NCI-H526 treated with DMSO at 0.1 percent for 48 hours (cell line): ENCODE measurements around the gene ARMC2.
A peak's percentile ranks its signal among the peaks of the same experiment; 100 is the strongest.
"Not testable (repeated sequence)": the region's sequence is repeated elsewhere in the genome, so short reads cannot be mapped to it uniquely, and the experiment has no call there.

ENCODE experiments used
- DNase-seq: peaks from one replicate; lab custom pipeline; 2025; lab: John Stamatoyannopoulos, UW

The ARMC2 gene

DNA sequence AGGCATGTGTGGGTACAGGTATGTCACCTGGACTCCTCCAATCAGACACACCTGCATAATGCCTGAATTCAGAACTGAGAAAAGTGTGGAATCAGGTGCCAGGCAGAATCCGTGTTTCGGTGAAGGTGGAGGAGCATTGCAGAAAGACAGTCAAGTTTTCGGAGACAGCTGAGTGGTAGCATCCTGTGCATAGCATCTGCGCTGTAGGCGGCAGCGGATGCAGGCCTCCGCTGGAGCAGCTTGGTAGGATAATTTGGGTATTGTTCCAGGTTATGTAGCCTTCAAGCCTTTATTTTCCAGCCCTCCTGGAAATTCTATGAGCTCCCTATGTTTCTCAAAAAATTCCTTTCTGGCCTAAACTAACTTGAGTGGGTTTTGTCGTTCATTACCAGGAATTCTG, 15.5 kb upstream of the ARMC2 start:
- DNase-seq, result no peak

DNA sequence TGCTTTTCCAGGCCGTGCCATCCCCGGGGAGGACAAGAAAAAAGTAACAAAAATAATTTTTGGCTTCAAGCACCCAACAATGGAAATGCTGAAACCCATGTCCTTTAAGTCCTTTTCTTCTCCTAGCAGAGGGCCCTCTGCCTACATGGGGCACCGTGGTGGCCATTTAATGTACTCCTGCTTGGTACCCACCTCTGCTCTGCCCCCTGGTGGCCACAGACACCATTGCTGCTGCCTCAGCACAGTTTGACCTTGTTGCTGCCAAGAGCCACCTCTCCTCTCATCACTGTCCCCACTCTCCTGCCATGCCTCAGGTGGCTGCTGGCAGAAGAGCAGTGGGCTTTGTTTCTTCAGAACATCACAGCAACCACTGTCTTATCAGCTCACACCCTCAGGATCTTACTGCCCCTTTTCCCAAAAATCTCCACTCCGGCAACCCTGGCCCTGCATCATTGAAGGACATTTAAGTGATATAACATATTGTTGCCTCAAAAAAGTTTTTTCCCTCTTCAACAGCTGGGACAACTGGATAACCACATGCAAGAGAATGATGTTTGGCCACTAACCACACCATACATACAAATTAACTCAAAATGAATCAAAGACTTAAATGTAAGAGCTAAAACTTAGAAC, 12.9 kb upstream of the ARMC2 start:
- peak; percentile 73 for DNase-seq

DNA sequence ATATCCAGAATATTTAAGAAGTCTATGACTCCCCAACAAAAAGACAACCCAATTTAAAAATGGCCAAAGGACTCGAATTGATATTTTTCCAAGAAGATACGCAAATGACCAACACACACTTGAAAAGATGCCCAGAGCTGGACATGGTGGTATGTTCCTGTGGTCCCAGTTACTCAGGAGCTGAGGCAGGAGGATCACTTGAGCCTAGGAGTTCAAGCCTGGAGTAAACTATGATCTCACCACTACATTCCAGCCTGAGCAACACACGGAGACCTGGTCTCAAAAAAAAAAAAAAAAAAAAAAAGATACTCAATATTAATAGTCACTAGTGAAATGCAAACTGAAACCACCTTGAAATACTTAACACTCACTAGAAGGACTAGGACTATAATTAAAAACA, 12.2 kb upstream of the ARMC2 start:
- DNase-seq, result no peak

DNA sequence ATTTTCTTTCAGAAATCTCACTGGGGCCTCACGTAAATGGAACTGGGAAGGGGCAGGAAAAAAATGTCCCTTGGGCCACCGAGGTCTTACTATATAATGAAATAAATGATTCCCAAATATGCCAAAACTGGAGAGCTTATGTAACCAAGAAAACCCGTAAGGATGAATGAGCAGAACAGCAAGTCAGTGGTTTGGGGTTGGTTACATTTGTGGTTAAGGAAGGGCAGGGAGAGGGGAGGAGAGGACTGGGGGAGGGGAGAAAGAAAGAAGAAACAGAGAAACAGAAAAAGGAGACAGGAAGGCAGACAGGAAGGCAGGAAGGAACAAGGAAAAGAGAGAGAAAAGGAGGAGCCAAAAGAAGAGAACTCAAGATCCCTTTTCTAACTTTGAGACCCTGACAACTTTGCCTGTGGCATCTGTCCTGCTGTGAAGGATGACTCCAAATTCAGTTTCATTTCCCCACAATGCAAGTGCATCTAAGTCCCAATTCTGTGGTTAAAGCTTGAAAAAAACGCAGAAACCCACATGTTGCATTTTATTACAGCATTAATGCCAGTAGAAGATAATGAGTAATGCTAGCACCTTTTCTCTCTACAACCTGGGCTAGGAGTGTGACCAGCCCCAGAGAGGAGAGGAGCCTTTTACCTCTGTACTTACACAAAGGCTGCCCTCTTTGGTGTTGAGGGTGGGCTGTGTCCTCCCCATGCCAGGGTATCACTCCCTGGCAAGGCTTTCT, 10.8 kb upstream of the ARMC2 start:
- no peak for DNase-seq

DNA sequence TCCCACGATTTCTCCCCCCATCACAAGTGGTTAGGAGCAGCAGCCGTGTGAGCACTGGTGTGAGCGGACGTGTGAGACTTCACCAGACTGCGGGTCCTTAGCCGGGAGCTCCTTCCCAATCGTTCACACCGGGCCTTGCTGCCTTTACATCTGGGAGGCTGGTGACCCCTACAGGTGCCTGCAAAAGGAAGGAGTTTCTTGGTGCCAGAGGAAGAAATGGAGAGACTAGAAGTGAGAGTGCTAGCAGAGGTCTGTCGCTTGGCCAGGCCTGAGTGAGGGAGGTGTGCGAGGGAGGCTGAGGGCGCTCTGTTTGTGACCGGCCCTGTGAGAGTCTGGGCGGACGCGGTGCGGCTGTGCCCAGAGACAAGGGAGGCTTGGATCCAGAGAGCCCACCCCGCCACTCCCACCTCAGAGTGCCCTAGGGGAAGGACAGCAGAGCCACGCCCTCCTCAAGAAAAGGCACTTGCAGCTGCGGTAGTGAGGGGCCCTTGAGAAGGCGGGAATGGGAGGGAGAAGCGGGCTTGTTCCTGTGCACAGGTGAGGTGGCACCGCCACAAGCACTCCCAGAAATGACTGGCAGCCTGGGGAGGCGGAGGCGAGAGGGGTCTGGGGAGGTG, 10.0 kb upstream of the ARMC2 start:
- DNase-seq, result peak; percentile 55

DNA sequence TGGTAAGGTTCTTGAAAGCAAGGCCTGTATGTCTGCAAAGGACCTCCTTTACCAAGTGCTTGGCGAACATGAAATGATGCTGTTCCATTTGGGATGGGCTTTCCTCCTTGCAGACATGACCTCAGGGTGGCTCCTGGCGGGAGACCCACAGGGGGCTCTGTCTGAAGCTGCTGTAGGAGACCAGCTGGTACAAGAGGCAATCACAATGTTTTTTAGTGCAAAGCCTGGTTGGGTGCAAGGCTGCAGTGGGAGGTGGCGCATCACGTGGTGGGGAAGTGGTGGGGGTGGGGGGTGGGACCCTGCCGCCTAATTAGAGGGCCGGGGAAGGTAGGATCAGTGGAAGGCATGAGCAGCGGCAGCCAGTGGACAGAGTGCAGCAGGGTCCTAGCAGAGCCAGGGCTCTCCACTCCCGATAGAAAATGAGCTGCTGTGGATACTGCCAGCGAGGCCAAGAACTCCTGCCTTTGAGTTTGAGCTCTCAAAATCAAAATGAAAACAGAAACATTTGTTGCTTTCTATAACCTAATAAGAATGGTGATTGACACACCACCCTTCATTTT, 9.1 kb upstream of the ARMC2 start:
- no peak for DNase-seq

DNA sequence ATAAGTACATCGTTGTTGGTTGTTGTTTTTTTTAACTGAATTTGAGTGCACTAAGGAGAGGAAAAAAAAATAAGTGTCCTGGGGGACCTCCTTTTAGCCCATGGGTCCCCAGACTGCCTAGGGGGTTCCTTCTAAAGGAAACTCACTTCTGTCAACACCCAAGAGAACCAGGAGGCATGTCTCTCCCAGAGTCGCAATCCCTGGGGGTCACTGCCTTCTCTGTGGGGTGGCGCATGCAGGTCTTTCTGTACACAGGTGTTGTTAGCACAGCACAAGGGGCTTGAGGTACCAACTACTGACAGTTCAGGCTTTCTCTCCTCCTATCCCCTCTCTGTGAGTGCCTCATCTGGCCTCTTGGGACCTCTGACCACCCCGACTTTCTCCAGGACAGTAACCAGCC, 7.3 kb upstream of the ARMC2 start:
- DNase-seq, result no peak

DNA sequence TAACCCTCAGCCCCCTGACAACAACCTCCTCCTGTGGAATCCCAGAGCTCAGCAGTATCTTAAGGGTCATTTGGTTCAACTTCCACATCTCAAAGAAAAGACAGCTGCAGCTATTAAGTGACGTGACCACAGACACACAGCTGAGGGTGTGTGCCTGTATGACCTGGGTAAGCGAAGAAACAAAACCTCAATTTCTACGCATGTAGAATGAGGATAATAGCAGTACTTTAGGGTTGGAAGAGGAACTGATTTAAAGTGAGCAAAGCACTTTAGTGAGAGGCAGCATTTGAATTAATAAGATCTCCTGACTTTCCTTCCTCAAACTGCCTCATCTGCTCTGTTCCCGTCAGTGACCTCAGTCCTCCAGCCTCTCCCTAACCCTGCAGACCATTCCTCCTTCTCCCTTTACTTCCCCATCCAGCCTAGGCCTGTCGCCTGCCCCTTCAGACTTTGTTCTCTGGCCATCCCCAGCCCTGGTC, 6.8 kb upstream of the ARMC2 start:
- no peak for DNase-seq

DNA sequence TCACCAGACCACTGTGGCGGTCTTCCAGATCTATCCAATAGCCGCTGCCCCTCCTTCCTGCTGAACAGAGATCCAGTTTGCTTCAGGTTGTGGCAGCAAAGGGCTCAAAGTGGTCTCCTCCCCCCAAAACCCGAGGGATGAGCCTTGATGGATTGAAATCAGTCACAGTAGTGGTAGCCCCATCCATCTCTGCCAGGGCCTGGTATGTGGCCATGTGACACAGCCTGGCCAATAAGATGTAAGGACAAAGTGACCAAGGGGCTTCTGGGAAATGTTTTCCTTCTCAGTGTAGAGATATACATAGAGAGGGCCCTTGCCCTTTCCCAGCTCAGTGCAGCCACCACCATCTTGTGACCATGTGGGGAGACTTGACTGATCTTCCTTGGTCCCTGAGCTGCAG, 4.1 kb upstream of the ARMC2 start:
- no peak for DNase-seq

DNA sequence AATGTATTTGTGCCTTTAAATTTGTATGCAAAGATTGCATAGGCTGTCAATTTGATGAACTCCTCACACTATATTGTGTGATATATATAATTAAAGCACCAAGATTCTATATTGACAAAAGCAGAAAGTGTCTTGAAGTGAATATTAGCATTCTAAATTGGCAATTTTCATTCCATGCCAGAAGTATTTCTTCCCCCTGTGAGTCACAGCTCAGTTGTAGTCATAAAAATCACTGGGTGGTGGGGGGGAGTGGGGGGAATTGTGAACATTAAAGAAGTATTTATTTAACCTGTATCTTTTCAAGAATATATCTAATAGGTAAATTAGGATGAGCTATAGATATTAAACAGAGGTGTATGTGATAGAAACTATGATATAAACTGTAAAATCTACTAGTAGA, 3.1 kb upstream of the ARMC2 start:
- no peak for DNase-seq

DNA sequence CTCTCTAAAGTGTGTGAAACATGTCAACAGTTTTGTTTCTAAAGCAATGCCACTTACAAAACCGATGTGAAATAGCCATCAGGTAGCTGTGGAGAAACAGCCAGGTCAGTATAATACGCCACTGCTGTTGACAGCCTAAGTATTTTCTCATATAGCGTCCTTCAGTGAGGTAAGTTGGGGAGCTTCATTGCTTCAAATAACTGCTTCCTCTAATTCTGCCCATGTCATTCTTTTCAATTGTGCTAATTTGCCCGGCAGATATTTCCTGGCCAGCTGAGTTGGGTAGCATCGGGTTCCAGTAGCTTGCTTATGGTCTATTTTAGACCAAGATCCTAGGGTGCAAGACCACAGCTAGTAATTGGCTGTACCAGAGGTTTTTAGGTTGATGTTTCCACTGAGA, 2.1 kb upstream of the ARMC2 start:
- DNase-seq, result no peak

DNA sequence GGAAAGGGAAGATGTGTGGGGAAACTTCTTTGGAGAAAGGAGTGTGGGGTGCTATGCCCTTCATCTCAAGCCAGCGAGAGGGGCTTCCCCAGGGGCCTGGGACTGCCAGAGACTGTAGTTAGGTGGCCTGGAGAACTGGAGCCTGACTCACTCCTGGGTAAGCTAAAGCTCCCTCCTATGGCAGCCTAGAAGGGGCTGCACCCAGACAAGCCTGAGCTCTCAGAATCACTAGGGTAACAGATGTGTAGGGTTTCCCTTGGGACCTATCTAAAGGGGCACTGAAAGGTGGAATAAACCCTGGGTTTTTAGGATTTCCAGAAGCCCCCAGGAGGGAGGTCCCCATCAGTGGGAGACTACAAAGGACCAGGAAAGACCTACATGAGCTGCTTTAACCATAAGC, 1.6 kb upstream of the ARMC2 start:
- DNase-seq, result no peak

DNA sequence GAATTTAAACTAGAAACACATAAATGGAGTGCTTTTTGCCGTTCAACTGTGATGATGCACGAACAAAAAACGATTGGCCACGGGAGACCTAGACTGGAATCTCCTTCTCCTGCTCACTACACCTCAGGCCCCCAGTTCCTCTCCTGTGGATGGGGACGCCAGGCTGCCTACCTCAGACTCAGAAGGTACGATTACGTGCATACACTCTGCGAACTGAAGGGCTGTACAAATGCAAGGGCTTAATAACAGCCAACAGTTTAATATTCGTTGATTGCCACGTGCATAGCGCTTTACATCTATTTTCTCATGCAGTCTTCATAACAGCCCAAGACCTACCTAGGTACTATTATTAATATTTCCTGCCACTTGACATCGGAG, 495 bp upstream of the ARMC2 start:
- DNase-seq, result no peak

DNA sequence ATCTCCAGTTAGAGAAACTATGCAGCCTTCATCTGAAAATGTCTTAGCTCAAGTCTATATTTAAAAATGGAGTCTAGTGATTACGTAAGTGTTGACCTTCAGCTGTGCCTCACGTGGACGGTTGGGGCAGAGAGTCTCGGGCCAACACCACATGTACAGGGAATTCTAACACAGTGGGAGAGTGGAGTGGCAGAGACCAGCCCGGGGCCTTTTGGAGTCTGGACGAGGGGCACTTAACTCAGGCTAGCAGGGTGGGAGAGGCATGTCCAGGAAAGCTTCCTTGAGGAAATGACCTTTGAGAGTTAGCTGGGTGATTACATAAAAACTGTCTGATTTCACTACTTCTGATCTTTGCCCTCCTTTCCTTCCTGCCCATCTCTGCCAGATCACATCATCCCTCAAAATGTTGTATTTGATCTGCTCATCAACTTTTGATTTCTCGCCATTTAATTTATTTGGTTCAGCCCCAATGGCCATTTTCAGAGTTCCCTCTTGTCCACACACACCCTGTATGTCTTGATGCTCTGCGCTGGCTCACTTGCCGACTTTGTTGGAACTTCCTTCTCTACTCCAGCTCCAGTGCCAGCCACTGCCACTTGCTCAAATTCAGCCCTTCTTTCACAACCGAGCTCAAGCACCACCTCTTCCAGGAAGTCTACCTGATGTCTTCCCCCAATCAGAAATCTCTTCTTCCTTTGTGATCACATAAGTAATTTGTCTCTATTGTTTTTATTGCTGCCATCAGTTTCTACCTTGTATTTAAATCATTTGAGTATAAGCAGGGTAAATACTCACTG, 2.6 kb downstream of the ARMC2 start:
- DNase-seq, result no peak

DNA sequence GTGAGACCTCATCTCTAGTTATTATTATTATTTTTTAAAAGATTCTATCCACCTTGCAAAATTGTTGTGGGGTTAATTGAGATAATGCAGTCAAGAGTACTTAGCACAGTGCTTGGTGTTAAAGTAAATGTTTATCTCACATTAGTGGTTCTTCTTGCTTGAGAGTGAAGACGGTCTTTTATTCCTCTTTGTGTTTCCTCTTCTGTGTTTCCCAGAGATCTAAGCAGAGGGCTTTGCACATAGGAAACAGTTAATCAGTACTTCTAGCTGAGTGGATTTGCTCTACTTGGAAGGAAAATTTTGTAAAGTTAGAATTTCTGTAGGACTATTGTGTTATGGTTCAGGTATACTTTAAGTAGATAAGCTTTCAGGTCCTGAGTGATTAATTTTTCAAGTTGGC, 3.5 kb downstream of the ARMC2 start:
- DNase-seq, result no peak

DNA sequence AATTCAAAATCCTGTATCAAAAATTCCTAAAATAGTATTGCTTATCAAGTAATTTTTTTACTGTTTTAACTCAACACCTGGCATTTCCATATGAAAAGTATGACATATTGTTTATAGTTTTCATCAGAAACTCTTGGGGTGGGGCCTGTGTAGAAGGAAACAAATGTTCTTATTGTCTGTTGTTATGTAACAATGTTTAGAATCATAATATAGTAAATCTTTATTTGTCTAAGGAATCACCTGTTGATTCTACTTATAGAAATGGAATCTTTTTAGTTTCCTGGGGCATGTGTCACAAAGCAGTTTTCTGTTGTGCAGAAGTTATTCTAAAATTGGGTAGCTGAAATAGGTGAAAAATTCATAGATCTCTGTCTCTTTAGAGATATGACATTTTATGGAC, 4.9 kb downstream of the ARMC2 start:
- no peak for DNase-seq

DNA sequence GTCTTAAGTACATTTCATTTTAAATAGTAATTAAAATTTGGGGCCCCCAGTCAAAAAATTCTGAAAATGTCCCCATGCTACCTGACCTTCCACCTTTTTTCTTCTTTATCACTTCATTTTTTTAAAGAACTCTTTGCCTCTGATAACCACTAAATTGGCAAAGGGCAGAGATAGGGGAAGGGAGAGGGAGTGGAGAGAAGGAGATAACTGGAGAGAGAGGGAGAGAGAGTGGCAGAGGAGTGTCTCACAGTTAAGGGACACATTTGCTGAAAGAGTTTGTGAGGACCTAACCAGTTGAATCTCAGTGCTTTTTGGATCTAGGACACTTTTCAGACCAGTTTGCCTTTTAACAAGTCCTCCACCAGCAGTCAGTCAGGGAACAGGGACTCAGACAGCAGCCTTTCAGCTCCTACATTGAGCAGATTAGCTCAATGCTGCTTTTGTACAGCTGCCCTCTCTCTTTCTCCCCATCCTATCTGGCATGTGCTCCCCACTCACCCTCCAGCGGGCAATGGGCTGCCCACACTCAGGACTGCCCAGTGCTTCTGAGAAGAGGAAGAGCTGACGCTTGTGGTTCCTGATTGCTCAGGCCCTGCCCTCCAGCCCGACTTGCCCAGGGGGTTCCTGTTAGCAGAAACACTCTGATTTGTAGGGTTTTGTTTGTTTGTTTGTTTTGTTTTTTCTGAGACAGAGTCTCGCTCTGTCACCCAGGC, 14.4 kb downstream of the ARMC2 start:
- DNase-seq, result no peak

DNA sequence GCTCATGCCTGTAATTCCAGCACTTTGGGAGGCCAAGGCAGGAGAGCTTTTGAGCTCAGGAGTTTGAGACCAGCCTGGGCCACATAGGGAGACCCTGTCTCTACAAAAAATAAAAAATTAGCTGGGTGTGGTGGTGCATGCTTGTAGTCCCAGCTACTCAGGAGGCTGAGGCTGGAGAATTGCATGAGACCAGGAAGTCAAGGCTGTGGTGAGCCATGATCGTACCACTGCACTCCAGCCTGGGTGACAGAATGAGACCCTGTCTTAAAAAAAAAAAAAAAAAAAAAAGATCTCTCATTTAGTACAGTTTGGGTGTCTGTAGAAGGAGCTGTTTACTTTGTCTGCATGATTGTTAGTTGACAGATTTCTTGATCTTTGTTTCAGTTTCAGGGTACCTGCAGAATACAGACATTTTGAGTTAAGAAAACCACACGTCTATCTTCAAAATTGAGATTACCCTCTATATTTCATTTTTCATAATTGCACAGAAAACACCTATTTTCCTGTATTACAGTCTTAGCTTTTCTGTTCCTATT, 17.6 kb downstream of the ARMC2 start:
- not testable (repeated sequence) for DNase-seq

DNA sequence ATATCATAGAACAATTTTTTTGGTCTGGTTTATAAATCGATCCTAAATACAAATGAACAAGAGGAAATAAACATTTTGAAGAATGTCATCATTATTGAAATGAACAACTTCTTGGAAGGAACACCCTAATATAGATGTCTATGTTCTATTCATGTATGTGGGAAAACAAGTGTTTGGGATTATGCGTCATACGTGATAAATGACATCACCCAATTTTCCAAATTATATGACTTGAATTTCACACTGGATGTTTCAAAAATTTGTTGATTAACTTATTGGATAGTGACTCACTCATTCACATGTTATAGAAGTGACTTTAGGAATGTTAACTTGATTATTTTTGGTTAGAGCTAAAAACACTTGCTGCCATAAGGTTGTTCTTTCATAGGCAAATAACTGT, 18.6 kb downstream of the ARMC2 start:
- no peak for DNase-seq

DNA sequence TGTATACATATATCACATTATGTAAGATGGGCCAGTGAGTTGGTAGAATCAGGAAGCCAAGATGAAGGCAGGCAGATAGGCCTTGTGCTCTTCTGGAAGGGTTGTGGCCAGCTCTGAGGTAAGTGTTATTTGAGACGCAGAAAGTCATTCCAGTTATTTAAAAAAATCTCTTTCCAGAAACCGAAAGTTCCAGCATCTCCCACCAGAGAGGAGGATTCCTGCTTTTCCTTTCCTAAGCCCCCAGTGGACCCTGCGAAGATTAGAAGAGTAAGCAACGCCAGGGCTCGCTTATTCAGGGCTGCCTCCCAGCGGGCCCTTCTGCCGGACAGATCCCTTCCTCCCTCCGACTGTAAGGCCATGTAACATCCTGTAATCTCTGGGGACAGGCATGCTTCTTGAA, 20.4 kb downstream of the ARMC2 start:
- no peak for DNase-seq

DNA sequence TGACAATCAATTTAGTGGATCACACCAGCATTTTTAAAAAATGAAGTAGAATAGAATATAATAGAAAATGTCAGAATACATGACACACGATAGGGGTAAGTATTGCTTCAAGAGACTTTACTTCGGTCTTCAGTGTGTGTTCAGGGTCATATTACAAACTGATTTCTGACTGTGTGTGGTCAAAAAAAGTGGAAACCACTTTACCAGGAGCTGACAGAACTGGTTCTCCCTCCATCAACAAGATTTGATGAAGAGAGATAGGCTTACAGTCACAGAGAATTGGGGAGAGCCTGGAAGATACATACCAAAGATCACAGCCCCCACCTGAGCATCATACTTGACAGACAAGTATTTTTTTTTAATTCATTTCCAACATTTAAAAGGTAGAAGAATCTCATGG, 21.7 kb downstream of the ARMC2 start:
- no peak for DNase-seq

DNA sequence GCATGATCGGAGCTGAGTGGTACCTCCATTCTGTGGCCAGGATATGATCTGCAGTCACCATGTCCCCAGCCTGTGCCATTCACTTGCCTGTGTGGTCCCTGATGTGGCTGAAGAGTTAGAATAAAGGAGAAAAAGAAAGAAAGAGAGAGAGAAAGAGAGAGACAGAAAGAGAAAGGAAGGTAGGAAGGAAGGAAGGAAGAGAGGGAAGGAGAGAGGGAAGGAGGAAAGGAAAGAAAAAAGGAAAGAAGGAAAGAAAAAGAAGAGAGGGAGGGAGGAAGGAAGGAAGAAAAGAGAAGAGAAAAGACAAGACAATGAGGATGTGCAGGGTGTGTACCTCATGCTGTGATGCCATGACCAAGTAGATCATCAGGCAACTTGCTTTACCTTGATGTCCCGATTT, 22.1 kb downstream of the ARMC2 start:
- no peak for DNase-seq
